Neural cell (in vitro differentiated cells): ENCODE data around the gene BLOC1S4. TPM values are rescaled to one million over a fixed set of nuclear protein-coding genes. Genes with fewer than 3 reads are reported as not detected.
"Not testable (repeated sequence)": the region's sequence is repeated elsewhere in the genome, so short reads cannot be mapped to it uniquely, and the experiment has no call there.

ENCODE experiments used
- H2AFZ ChIP-seq: fragments of 200-600, 300-800 bp; sonication (generic), shearing (Covaris generic); 2 replicates; pipeline ENCODE4 v1.6.0; 2014; ENCODE audit warnings: low read depth, mild to moderate bottlenecking, antibody characterized with exemption, low read length, moderate library complexity
- H3F3A ChIP-seq: fragments of 200-600 bp; shearing (Covaris generic); 2 replicates; pipeline ENCODE4 v1.6.1; 2016; ENCODE audit warnings: mild to moderate bottlenecking, moderate library complexity, mixed read lengths, antibody characterized with exemption, low read length; ENCODE audit not compliant: insufficient read depth, poor library complexity, severe bottlenecking
- H3K27ac ChIP-seq: fragments of 200-600, 300-800 bp; sonication (generic), shearing (Covaris generic); 2 replicates; pipeline ENCODE4 v1.5.1; 2014; ENCODE audit warnings: mild to moderate bottlenecking, low read length, moderate library complexity
- H3K27me3 ChIP-seq: fragments of 300-800, 200-600 bp; sonication (generic), shearing (Covaris generic); 2 replicates; pipeline ENCODE4 v1.6.0; 2014; ENCODE audit warnings: mild to moderate bottlenecking, low read depth, low read length, moderate library complexity; ENCODE audit not compliant: insufficient read depth
- H3K36me3 ChIP-seq: fragments of 300-800, 200-600 bp; sonication (generic), shearing (Covaris generic); 2 replicates; pipeline ENCODE4 v1.5.1; 2014; ENCODE audit warnings: mild to moderate bottlenecking, antibody characterized with exemption, low read length, moderate library complexity; ENCODE audit not compliant: insufficient read depth
- H3K4me2 ChIP-seq: fragments of 300-800, 200-600 bp; sonication (generic), shearing (Covaris generic); 2 replicates; pipeline ENCODE4 v1.6.0; 2014; ENCODE audit warnings: mild to moderate bottlenecking, low read length
- H3K4me3 ChIP-seq: fragments of 300-800, 200-600 bp; sonication (generic), shearing (Covaris generic); 2 replicates; pipeline ENCODE4 v1.5.1; 2014; ENCODE audit warnings: mild to moderate bottlenecking, low read length, moderate library complexity
- H3K79me2 ChIP-seq: fragments of 200-600 bp; shearing (Covaris generic); replicated peaks from 2 replicates; pipeline ENCODE4 v1.6.0; 2014; ENCODE audit warnings: mild to moderate bottlenecking, low read length, moderate library complexity; ENCODE audit not compliant: insufficient read depth
- H3K9ac ChIP-seq: fragments of 300-800, 200-600 bp; sonication (generic), shearing (Covaris generic); 2 replicates; pipeline ENCODE4 v1.6.1; 2016; ENCODE audit warnings: mild to moderate bottlenecking, low read length, mixed read lengths
- H3K9me2 ChIP-seq: fragments of 200-600 bp; shearing (Covaris generic); 2 replicates; pipeline ENCODE4 v1.6.1; 2016; ENCODE audit warnings: mild to moderate bottlenecking, low read length, mixed read lengths; ENCODE audit not compliant: insufficient read depth
- H3K9me3 ChIP-seq: fragments of 200-600, 300-800 bp; sonication (generic), shearing (Covaris generic); 2 replicates; pipeline ENCODE4 v1.6.1; 2016; ENCODE audit warnings: mild to moderate bottlenecking, mixed run types, low read length, moderate library complexity, mixed read lengths
- H4K20me1 ChIP-seq: fragments of 200-600 bp; shearing (Covaris generic); 2 replicates; pipeline ENCODE4 v1.6.1; 2016; ENCODE audit warnings: mild to moderate bottlenecking, mixed run types; ENCODE audit not compliant: insufficient read depth
- EP300 ChIP-seq: fragments of 450-650 bp; conservative IDR thresholded peaks from 2 replicates; pipeline ENCODE4 v1.6.1; 2014; ENCODE audit warnings: antibody characterized with exemption, mild to moderate bottlenecking, moderate library complexity; ENCODE audit not compliant: poor library complexity, severe bottlenecking
- EZH2 ChIP-seq: fragments of 200-600, 300-800 bp; shearing (Covaris generic), sonication (generic); IDR thresholded peaks from 2 replicates; pipeline ENCODE4 v1.6.1; 2014; ENCODE audit warnings: antibody characterized with exemption, low read length, borderline replicate concordance, mild to moderate bottlenecking; ENCODE audit not compliant: insufficient read depth, poor library complexity, severe bottlenecking
- MXI1 ChIP-seq: fragments of 450-650 bp; conservative IDR thresholded peaks from 2 replicates; pipeline ENCODE4 v1.6.1; 2014; ENCODE audit warnings: antibody characterized with exemption, mild to moderate bottlenecking; ENCODE audit not compliant: poor library complexity, severe bottlenecking
- POLR2AphosphoS5 ChIP-seq: IDR thresholded peaks from 2 replicates; pipeline ENCODE4 v1.6.1; 2012
- RAD21 ChIP-seq: fragments of 450-650 bp; conservative IDR thresholded peaks from 2 replicates; pipeline ENCODE4 v1.6.1; 2014; ENCODE audit warnings: antibody characterized with exemption, mild to moderate bottlenecking, moderate library complexity
- REST ChIP-seq: IDR thresholded peaks from 2 replicates; pipeline ENCODE4 v1.6.1; 2012; ENCODE audit warnings: borderline replicate concordance
- SMC3 ChIP-seq: fragments of 450-650 bp; conservative IDR thresholded peaks from 2 replicates; pipeline ENCODE4 v1.6.1; 2014; ENCODE audit warnings: antibody characterized with exemption, mild to moderate bottlenecking, moderate library complexity; ENCODE audit not compliant: poor library complexity
- TAF1 ChIP-seq: IDR thresholded peaks from 2 replicates; pipeline ENCODE4 v1.6.1; 2012; ENCODE audit warnings: low read depth
- polyA plus RNA-seq: library from polyadenylated mRNA; depleted of rRNA; stranded (reverse); fragments of >200 nt; gene quantifications from 2 replicates; pipeline ENCODE4 v1.2.3, GENCODE V29; 2014
- TF ChIP-seq, protein P1 (sequence below): fragments of 450-650 bp; IDR thresholded peaks from 2 replicates; pipeline ENCODE4 v1.5.1; 2014; ENCODE audit warnings: antibody characterized with exemption, mild to moderate bottlenecking, moderate library complexity; ENCODE audit not compliant: poor library complexity, severe bottlenecking

BLOC1S4 gene
- polyA plus RNA-seq, 1 donor from 2014 or later, result 21.2 TPM

- TF ChIP-seq POLR2AphosphoS5, result no peak
- no peak for TF ChIP-seq TAF1
- no peak for TF ChIP-seq REST
- no peak for TF ChIP-seq RAD21
- TF ChIP-seq EZH2, result no peak
- TF ChIP-seq SMC3, result no peak
- no peak for TF ChIP-seq MXI1
- TF ChIP-seq EP300, result no peak
- TF ChIP-seq, protein P1, sequence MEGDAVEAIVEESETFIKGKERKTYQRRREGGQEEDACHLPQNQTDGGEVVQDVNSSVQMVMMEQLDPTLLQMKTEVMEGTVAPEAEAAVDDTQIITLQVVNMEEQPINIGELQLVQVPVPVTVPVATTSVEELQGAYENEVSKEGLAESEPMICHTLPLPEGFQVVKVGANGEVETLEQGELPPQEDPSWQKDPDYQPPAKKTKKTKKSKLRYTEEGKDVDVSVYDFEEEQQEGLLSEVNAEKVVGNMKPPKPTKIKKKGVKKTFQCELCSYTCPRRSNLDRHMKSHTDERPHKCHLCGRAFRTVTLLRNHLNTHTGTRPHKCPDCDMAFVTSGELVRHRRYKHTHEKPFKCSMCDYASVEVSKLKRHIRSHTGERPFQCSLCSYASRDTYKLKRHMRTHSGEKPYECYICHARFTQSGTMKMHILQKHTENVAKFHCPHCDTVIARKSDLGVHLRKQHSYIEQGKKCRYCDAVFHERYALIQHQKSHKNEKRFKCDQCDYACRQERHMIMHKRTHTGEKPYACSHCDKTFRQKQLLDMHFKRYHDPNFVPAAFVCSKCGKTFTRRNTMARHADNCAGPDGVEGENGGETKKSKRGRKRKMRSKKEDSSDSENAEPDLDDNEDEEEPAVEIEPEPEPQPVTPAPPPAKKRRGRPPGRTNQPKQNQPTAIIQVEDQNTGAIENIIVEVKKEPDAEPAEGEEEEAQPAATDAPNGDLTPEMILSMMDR, result no peak
- no peak overlapping the region for H3K27ac ChIP-seq
These were observed 44.3 kb upstream of the BLOC1S4 start for GRCh38 chr4:6671648-6672047.

GRCh38 chr4:6672131-6672530 lies 43.8 kb upstream of the BLOC1S4 start:
- TF ChIP-seq RAD21 (no peak), MXI1 (no peak), SMC3 (no peak), POLR2AphosphoS5 (no peak), TAF1 (no peak), EP300 (no peak), EZH2 (no peak), REST (no peak)
- TF ChIP-seq, protein P1, result no peak
- no peaks in the 10 kb centered on the region for H3K36me3 ChIP-seq
- no peak overlapping the region for H3K4me3 ChIP-seq
- no peak overlapping the region for H3K9ac ChIP-seq
- H3F3A ChIP-seq, result no peaks in the 10 kb centered on the region
- H3K9me3 ChIP-seq, result no peaks in the 10 kb centered on the region
- H3K27me3 ChIP-seq, result no peaks in the 10 kb centered on the region
- H3K9me2 ChIP-seq, result no peaks in the 10 kb centered on the region
- H4K20me1 ChIP-seq, result no peaks in the 10 kb centered on the region
- H3K27ac ChIP-seq, result no peak overlapping the region
- no peak overlapping the region for H2AFZ ChIP-seq
- peaks cover 8% of the 10 kb centered on the region for H3K79me2 ChIP-seq
- H3K4me2 ChIP-seq, result no peak overlapping the region

More at GRCh38 chr4:6671648-6672047, 44.3 kb upstream of the BLOC1S4 start:
- Histone ChIP-seq H4K20me1 (no peaks in the 10 kb centered on the region), H3K27me3 (no peaks in the 10 kb centered on the region), H3F3A (no peaks in the 10 kb centered on the region), H3K9me3 (no peaks in the 10 kb centered on the region), H3K4me3 (no peak overlapping the region), H3K36me3 (no peaks in the 10 kb centered on the region), H3K4me2 (no peak overlapping the region), H3K79me2 (peaks cover 8% of the 10 kb centered on the region), H3K9me2 (no peaks in the 10 kb centered on the region), H2AFZ (no peak overlapping the region), H3K9ac (no peak overlapping the region)

GRCh38 chr4:6672541-6673190 lies 43.3 kb upstream of the BLOC1S4 start:
- not testable (repeated sequence) for H3K36me3 ChIP-seq, H3F3A ChIP-seq, H3K27ac ChIP-seq, H2AFZ ChIP-seq, H3K9ac ChIP-seq, H3K9me3 ChIP-seq, H3K79me2 ChIP-seq, H3K27me3 ChIP-seq, H3K4me2 ChIP-seq, H4K20me1 ChIP-seq, H3K9me2 ChIP-seq
- peak overlapping the region; percentile 91 for H3K4me3 ChIP-seq
